IMR-90 (cell line): ENCODE measurements around the gene EHBP1. TPM values are rescaled to one million over a fixed set of nuclear protein-coding genes. Genes with fewer than 3 reads are reported as not detected.

ENCODE experiments used
- ATAC-seq: fragments of 200-7000 bp; cut with Tn5 transposase; 2 replicates; pipeline ENCODE4 v1.9.1; 2020; ENCODE audit warnings: low read depth, mild to moderate bottlenecking, moderate library complexity
- BruUV-seq: library from RNA; stranded (reverse); fragments of 400-500 nt; replicated peaks from 2 replicates; lab custom pipeline; 2021; lab: Mats Ljungman, UMichigan
- CTCF ChIA-PET: fragments of 300-600 bp; formaldehyde crosslinking; extraction: SDS; loops from one replicate; lab custom pipeline; 2021; ENCODE audit warnings: antibody characterized with exemption; lab: Yijun Ruan, JAX
- POLR2A ChIA-PET: fragments of 300-600 bp; sonication (Branson Sonifier 250); formaldehyde crosslinking; loops from one replicate; lab custom pipeline; 2022; ENCODE audit warnings: antibody characterized with exemption; ENCODE audit not compliant: unreplicated experiment; lab: Charles Lee
- DNase-seq: peaks from one replicate; pipeline ENCODE4 v3.0.0; 2013
- H2AFZ ChIP-seq: replicated peaks from 2 replicates; pipeline ENCODE3; 2013; ENCODE audit warnings: low read length, mild to moderate bottlenecking; ENCODE audit not compliant: poor library complexity
- H2AK5ac ChIP-seq: 2 replicates; pipeline ENCODE4 v1.6.1; 2013; ENCODE audit warnings: low read depth, low read length, inconsistent platforms
- H2AK9ac ChIP-seq: replicated peaks from 2 replicates; pipeline ENCODE3; 2013; ENCODE audit warnings: mild to moderate bottlenecking, low read depth, low read length, moderate library complexity; ENCODE audit not compliant: poor library complexity
- H2BK120ac ChIP-seq: 2 replicates; pipeline ENCODE4 v1.6.1; 2013; ENCODE audit warnings: low read depth, low read length, inconsistent platforms
- H2BK15ac ChIP-seq: 3 replicates; pipeline ENCODE4 v1.6.1; 2013; ENCODE audit warnings: low read depth, low read length, inconsistent platforms
- H2BK20ac ChIP-seq: 2 replicates; pipeline ENCODE4 v1.6.1; 2013; ENCODE audit warnings: low read depth, mild to moderate bottlenecking, inconsistent platforms, low read length, moderate library complexity
- H2BK5ac ChIP-seq: 2 replicates; pipeline ENCODE4 v1.6.1; 2013; ENCODE audit warnings: mild to moderate bottlenecking, low read depth, low read length, inconsistent platforms; ENCODE audit not compliant: poor library complexity, severe bottlenecking
- H3K14ac ChIP-seq: replicated peaks from 2 replicates; pipeline ENCODE4 v1.6.1; 2013; ENCODE audit warnings: low read depth, low read length, inconsistent platforms
- H3K18ac ChIP-seq: 2 replicates; pipeline ENCODE4 v1.6.1; 2013; ENCODE audit warnings: low read depth, low read length, control low read depth
- H3K23ac ChIP-seq: 2 replicates; pipeline ENCODE4 v1.6.1; 2013; ENCODE audit warnings: low read depth, low read length, inconsistent platforms
- H3K27ac ChIP-seq: 2 replicates; pipeline ENCODE4 v1.5.1; 2013; ENCODE audit warnings: mild to moderate bottlenecking, control low read depth, low read length; ENCODE audit not compliant: insufficient read depth
- H3K27me3 ChIP-seq: 2 replicates; pipeline ENCODE4 v1.6.1; 2013; ENCODE audit warnings: low read length; ENCODE audit not compliant: control insufficient read depth, insufficient read depth
- H3K36me3 ChIP-seq: 2 replicates; pipeline ENCODE4 v1.6.1; 2013; ENCODE audit warnings: low read length, mixed read lengths; ENCODE audit not compliant: control insufficient read depth, insufficient read depth
- H3K4ac ChIP-seq: 2 replicates; pipeline ENCODE4 v1.6.1; 2013; ENCODE audit warnings: low read depth, low read length, inconsistent platforms
- H3K4me1 ChIP-seq: 2 replicates; pipeline ENCODE4 v1.6.1; 2013; ENCODE audit warnings: low read length, mixed read lengths; ENCODE audit not compliant: control insufficient read depth, insufficient read depth
- H3K4me2 ChIP-seq: 2 replicates; pipeline ENCODE4 v1.6.1; 2013; ENCODE audit warnings: low read depth, mild to moderate bottlenecking, control low read depth, low read length, moderate library complexity
- H3K4me3 ChIP-seq: 2 replicates; pipeline ENCODE4 v1.5.1; 2013; ENCODE audit warnings: low read depth, mild to moderate bottlenecking, control low read depth, low read length, moderate library complexity; ENCODE audit not compliant: insufficient read depth
- H3K56ac ChIP-seq: 2 replicates; pipeline ENCODE4 v1.6.1; 2013; ENCODE audit warnings: low read length, inconsistent platforms; ENCODE audit not compliant: insufficient read depth; ENCODE audit errors: extremely low read depth
- H3K79me1 ChIP-seq, 2 experiments: 2 replicates each; pipeline ENCODE4 v1.6.1; 2013; ENCODE audit warnings: low read length in 2 of 2, inconsistent platforms in 1 of 2, low read depth in 1 of 2
- H3K9ac ChIP-seq: 2 replicates; pipeline ENCODE4 v1.6.1; 2013; ENCODE audit warnings: low read depth, low read length, control low read depth
- H3K9me1 ChIP-seq: 2 replicates; pipeline ENCODE4 v1.6.1; 2013; ENCODE audit warnings: low read length, inconsistent platforms; ENCODE audit not compliant: insufficient read depth
- H3K9me3 ChIP-seq: 2 replicates; pipeline ENCODE4 v1.6.1; 2013; ENCODE audit warnings: low read length; ENCODE audit not compliant: control insufficient read depth, insufficient read depth
- H4K20me1 ChIP-seq: 2 replicates; pipeline ENCODE4 v1.6.1; 2013; ENCODE audit warnings: low read length, inconsistent platforms; ENCODE audit not compliant: insufficient read depth
- H4K5ac ChIP-seq: 2 replicates; pipeline ENCODE4 v1.6.1; 2013; ENCODE audit warnings: mild to moderate bottlenecking, low read depth, low read length, control low read depth
- H4K8ac ChIP-seq, 2 experiments: 2 replicates each; pipeline ENCODE4 v1.6.1; 2013; ENCODE audit warnings: low read depth in 2 of 2, low read length in 2 of 2, control low read depth in 1 of 2, inconsistent platforms in 1 of 2
- H4K91ac ChIP-seq: 2 replicates; pipeline ENCODE4 v1.6.1; 2013; ENCODE audit warnings: low read depth, low read length, inconsistent platforms; ENCODE audit not compliant: insufficient read depth
- CHD1 ChIP-seq: IDR thresholded peaks from 2 replicates; pipeline ENCODE4 v1.6.1; 2012; ENCODE audit warnings: low read depth, low read length, improper control_type of control experiment
- CTCF ChIP-seq: conservative IDR thresholded peaks from 2 replicates; pipeline ENCODE4 v1.5.1; 2012; ENCODE audit warnings: mild to moderate bottlenecking, low read depth, low read length, improper control_type of control experiment
- FOS ChIP-seq: fragments of 150-350 bp; IDR thresholded peaks from 2 replicates; pipeline ENCODE4 v1.6.1; 2016; ENCODE audit warnings: low read depth, low read length
- MXI1 ChIP-seq: IDR thresholded peaks from 2 replicates; pipeline ENCODE4 v1.6.1; 2012; ENCODE audit warnings: low read depth, mild to moderate bottlenecking, low read length, moderate library complexity, borderline replicate concordance
- RCOR1 ChIP-seq: IDR thresholded peaks from 2 replicates; pipeline ENCODE4 v1.6.1; 2012; ENCODE audit warnings: mild to moderate bottlenecking, low read length, improper control_type of control experiment; ENCODE audit not compliant: insufficient replicate concordance
- RFX5 ChIP-seq: IDR thresholded peaks from 2 replicates; pipeline ENCODE4 v1.8.0; 2012; ENCODE audit warnings: low read depth, mild to moderate bottlenecking, low read length, moderate library complexity
- SMC3 ChIP-seq: fragments of 150-350 bp; IDR thresholded peaks from 2 replicates; pipeline ENCODE4 v1.6.1; 2016; ENCODE audit warnings: low read depth, mild to moderate bottlenecking, antibody characterized with exemption, low read length, moderate library complexity
- WGBS, 2 experiments: methylation state at CpG; one replicate each; pipeline versions ENCODE4 v1.1.5 to v1.1.7; 2013; ENCODE audit warnings: missing lambda C conversion rate in 2 of 2; ENCODE audit not compliant: insufficient read length in 1 of 2; ENCODE audit errors: extremely low coverage in 2 of 2; 5-methylcytosine and 5-hydroxymethylcytosine counted together
- dilution Hi-C: fragments of 300-500 bp; cut with HindIII; formaldehyde crosslinking; loops from one replicate; pipeline ENCODE4 v1.14.3; 2018; ENCODE audit warnings: low sequenced_read_pairs; ENCODE audit not compliant: unreplicated experiment
- in situ Hi-C: fragments of 300-500 bp; cut with MboI; formaldehyde crosslinking; loops from 3 replicates; pipeline ENCODE4 v1.14.3; 2019; ENCODE audit warnings: low sequenced_read_pairs, inconsistent platforms, mixed read lengths
- intact Hi-C: fragments of 100-400 bp; cut with micrococcal nuclease; formaldehyde crosslinking; loops from 2 replicates; pipeline ENCODE4 v1.10.0; 2022
- polyA plus RNA-seq, 3 experiments: library from polyadenylated mRNA; depleted of rRNA; stranded (reverse); fragments of >200 nt; gene quantifications; 2 replicates each; pipeline ENCODE4 v1.2.3, GENCODE V29; 2012; ENCODE audit warnings: low replicate concordance in 1 of 3
- total RNA-seq: library from RNA; depleted of rRNA; stranded (reverse); fragments of >200 nt; gene quantifications from 2 replicates; pipeline ENCODE4 v1.2.3, GENCODE V29; 2012

Gene EHBP1
- total and polyA plus RNA-seq, 2 of the 4 experiments (the other 2 are of a cell fraction): 28.3 to 44.4 TPM

- Histone ChIP-seq H2BK15ac (no peak overlapping the region), H3K27me3 (no peaks in the 10 kb centered on the region), H3K56ac (no peak overlapping the region), H3K4me2 (no peak overlapping the region), H2AFZ (no peak overlapping the region), H2AK9ac (no peak overlapping the region), H4K20me1 (no peaks in the 10 kb centered on the region), H3K9me3 (no peaks in the 10 kb centered on the region), H2BK120ac (no peak overlapping the region), H3K4me3 (no peak overlapping the region), H3K9me1 (no peaks in the 10 kb centered on the region), H3K79me1 (no peaks in the 10 kb centered on the region), H3K27ac (no peak overlapping the region), H3K14ac (no peak overlapping the region), H3K4me1 (no peaks in the 10 kb centered on the region), H4K8ac (no peak overlapping the region), H4K5ac (no peak overlapping the region), H3K4ac (no peak overlapping the region), H3K23ac (no peak overlapping the region), H2AK5ac (no peak overlapping the region), H4K91ac (no peak overlapping the region), H2BK5ac (no peak overlapping the region), H3K36me3 (peaks cover 2% of the 10 kb centered on the region), H3K9ac (no peak overlapping the region), H3K18ac (no peak overlapping the region), H2BK20ac (no peak overlapping the region)
- dilution Hi-C loops: no loop called here
- intact Hi-C loops: no loop called here
- no TSS peak for BruUV-seq
- ATAC-seq (no peak; the same call in 1 of the 2 replicates), DNase-seq (peak; percentile 51)
- no peak for TF ChIP-seq MXI1
- 0 out of 2 replicates have a peak, but pooled peaks have one; percentile 14 for TF ChIP-seq FOS
- TF ChIP-seq RCOR1: no peak
- TF ChIP-seq RFX5: no peak
- TF ChIP-seq CTCF: no peak
- TF ChIP-seq SMC3: no peak
- no peak for TF ChIP-seq CHD1
- CTCF ChIA-PET: no interaction called here
- WGBS, 2 experiments: no CpG with 5 or more reads among the region's 1 CpG
- POLR2A ChIA-PET: no interaction called here
- in situ Hi-C loops: no loop called here
These were observed 293.4 kb downstream of the EHBP1 start for GRCh38 chr2:62998949-62999348.
